Adrenal gland (tissue), 12 donors: ENCODE data around the gene TMEM123. TPM values are rescaled to one million over a fixed set of nuclear protein-coding genes. Genes with fewer than 3 reads are reported as not detected.
A peak's percentile ranks its signal among the peaks of the same experiment; 100 is the strongest.

Experiments
- DNase-seq, 7 donors: peaks; one replicate each; pipeline ENCODE4 v3.0.0-alpha.2; 2019 to 2020
- H3K27ac ChIP-seq, 5 donors: fragments of 200-600 bp; sonication (generic) in 4 of 5; 1 replicate in 3 of 5; 2 replicates in 2 of 5; pipeline versions ENCODE4 v1.5.1 to v1.8.0; 2016 to 2020; ENCODE audit warnings: mild to moderate bottlenecking in 1 of 5
- H3K27me3 ChIP-seq: fragments of 200-600 bp; 2 replicates; pipeline ENCODE4 v1.8.0; 2021
- H3K36me3 ChIP-seq, 2 donors: fragments of 200-600 bp; replicated peaks in 1 of 2; 1 replicate in 1 of 2; 2 replicates in 1 of 2; pipeline versions ENCODE4 v1.5.1 to v1.8.0; 2018 to 2022
- H3K4me1 ChIP-seq, 2 donors: fragments of 200-600 bp; replicated peaks in 1 of 2; 1 replicate in 1 of 2; 2 replicates in 1 of 2; pipeline versions ENCODE4 v1.5.1 to v1.8.0; 2018 to 2021
- H3K4me3 ChIP-seq, 4 donors: fragments of 200-600 bp; sonication (generic) in 3 of 4; one replicate each; pipeline ENCODE4 v1.5.1; 2016 to 2018
- H3K9me3 ChIP-seq, 3 donors: fragments of 200-600 bp; sonication (generic) in 1 of 3; replicated peaks in 1 of 3; 1 replicate in 2 of 3; 2 replicates in 1 of 3; pipeline versions ENCODE4 v1.5.1 to v1.8.0; 2016 to 2021
- POLR2A ChIP-seq, 2 donors: fragments of 450-650 bp; IDR thresholded peaks; one replicate each; pipeline ENCODE4 v1.6.1; 2017; ENCODE audit warnings: antibody characterized with exemption in 2 of 2, mild to moderate bottlenecking in 2 of 2, moderate library complexity in 1 of 2
- WGBS, 4 donors: extraction: QIAGEN DNeasy Blood & Tissue Kit in 2 of 4; methylation state at CpG; one replicate each; pipeline versions ENCODE4 v1.1.5 to v1.1.7; 2013 to 2017; 5-methylcytosine and 5-hydroxymethylcytosine counted together
- intact Hi-C, 2 donors: fragments of 100-400 bp; cut with DNase I; formaldehyde crosslinking; loops; one replicate each; pipeline versions ENCODE4 v1.14.1 to v1.15.0; 2022 to 2023
- polyA plus RNA-seq, 3 donors: library from polyadenylated mRNA; stranded (reverse); fragments of 200-250 nt in 2 of 3; fragments of 350-450 nt in 1 of 3; fragmentation: Illumina TruSeq in 1 of 3; extraction: RNeasy Lipid Tissue Mini Kit (QIAGEN cat#74804) in 1 of 3; gene quantifications; one replicate each; pipeline ENCODE4 v1.2.3, GENCODE V29; 2013 to 2014
- total RNA-seq, 9 donors: library from RNA; depleted of rRNA in 4 of 9; stranded (reverse); fragments of >200 nt in 4 of 9; fragments of 120-200 nt in 1 of 9; fragmentation: NEBNext Ultra II Directional in 1 of 9; extraction: Animal tissue kit (Norgen Biotek cat#: 25700) in 1 of 9; gene quantifications; one replicate each; pipeline versions ENCODE4 v1.1.0 to v1.2.4, GENCODE V29; 2013 to 2023
- TF ChIP-seq, protein P1 (sequence below), 6 experiments: fragments of 450-650 bp in 4 of 6; fragments of 200-600 bp in 2 of 6; sonication (generic) in 1 of 6; IDR thresholded peaks; 1 replicate in 5 of 6; 2 replicates in 1 of 6; pipeline versions ENCODE4 v1.5.1 to v1.8.0; 2016 to 2021; ENCODE audit warnings: antibody characterized with exemption in 6 of 6, mild to moderate bottlenecking in 2 of 6, moderate library complexity in 1 of 6
- donor health status: healthy with polysubstance abuse.
- donor health status: Bipolar disorder and iron deficiency.
- donor health status: DM: yes; HTN: yes; CAD: no.
- donor health status: DM: no; HTN: no; CAD: no.
- donor health status: DM: no; HTN: no; CAD: no.
- donor health status: DM: yes; HTN: yes; CAD: no.

The TMEM123 gene
- total and polyA plus RNA-seq, 12 donors, result 19.2 to 284 (median 117) TPM

GRCh38 chr11:102487214-102487613, 34.6 kb upstream of the TMEM123 start:
- WGBS, 4 donors, result 41 to 93% (median 91%) methylated on average over 1 of the region's 1 CpG
- H3K9me3 ChIP-seq, result no peaks in the 10 kb centered on the region
- H3K4me3 ChIP-seq, result no peak overlapping the region
- no peak overlapping the region for H3K27ac ChIP-seq
- peaks cover 0 to 4% of the 10 kb centered on the region in 2 donors for H3K4me1 ChIP-seq
- TF ChIP-seq POLR2A (IDR thresholded peaks at IDR 0.05), result no peak
- TF ChIP-seq, protein P1, sequence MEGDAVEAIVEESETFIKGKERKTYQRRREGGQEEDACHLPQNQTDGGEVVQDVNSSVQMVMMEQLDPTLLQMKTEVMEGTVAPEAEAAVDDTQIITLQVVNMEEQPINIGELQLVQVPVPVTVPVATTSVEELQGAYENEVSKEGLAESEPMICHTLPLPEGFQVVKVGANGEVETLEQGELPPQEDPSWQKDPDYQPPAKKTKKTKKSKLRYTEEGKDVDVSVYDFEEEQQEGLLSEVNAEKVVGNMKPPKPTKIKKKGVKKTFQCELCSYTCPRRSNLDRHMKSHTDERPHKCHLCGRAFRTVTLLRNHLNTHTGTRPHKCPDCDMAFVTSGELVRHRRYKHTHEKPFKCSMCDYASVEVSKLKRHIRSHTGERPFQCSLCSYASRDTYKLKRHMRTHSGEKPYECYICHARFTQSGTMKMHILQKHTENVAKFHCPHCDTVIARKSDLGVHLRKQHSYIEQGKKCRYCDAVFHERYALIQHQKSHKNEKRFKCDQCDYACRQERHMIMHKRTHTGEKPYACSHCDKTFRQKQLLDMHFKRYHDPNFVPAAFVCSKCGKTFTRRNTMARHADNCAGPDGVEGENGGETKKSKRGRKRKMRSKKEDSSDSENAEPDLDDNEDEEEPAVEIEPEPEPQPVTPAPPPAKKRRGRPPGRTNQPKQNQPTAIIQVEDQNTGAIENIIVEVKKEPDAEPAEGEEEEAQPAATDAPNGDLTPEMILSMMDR (IDR thresholded peaks at IDR 0.05), result no peak
- H3K27me3 ChIP-seq, result no peaks in the 10 kb centered on the region
- intact Hi-C loops, result loop anchor here in 1 of 2 donors (10.0 kb wide), 1 partner anchor 92 kb away; no protein-coding TSS in a partner anchor
- no peak for DNase-seq
- H3K36me3 ChIP-seq, result no peaks in the 10 kb centered on the region

DNA sequence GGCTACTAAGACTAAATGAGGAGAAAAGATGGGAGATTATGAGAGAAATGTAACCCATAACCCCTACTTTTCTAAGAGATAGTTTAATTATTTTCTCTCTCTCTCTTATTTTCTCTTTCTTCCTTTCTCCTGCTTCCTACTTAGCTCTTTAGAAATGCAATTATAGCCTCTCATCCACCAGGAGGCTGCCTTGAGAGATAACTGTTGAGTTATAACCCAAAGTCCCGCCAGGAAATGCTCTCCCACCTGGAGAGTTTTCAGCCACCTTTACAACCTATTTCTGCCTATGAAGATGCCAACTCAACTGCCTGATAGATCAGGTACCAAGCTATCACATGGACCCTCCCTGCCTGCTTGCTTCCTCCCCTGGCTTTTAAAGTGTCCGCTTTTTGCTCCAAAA, 34.0 kb upstream of the TMEM123 start:
- Histone ChIP-seq H3K36me3 (no peaks in the 10 kb centered on the region), H3K9me3 (no peaks in the 10 kb centered on the region), H3K27me3 (no peaks in the 10 kb centered on the region), H3K4me3 (no peak overlapping the region), H3K4me1 (peaks cover 0 to 4% of the 10 kb centered on the region in 2 donors), H3K27ac (no peak overlapping the region)
- TF ChIP-seq POLR2A (IDR thresholded peaks at IDR 0.05), result no peak
- TF ChIP-seq, protein P1 (IDR thresholded peaks at IDR 0.05), result no peak
- DNase-seq, result no peak
- intact Hi-C loops, result loop anchor here in 1 of 2 donors (10.0 kb wide), 1 partner anchor 92 kb away; no protein-coding TSS in a partner anchor
- WGBS, 4 donors, result 86 to 98% (median 94%) methylated on average over 2 of the region's 2 CpGs

GRCh38 chr11:102485095-102485722, 32.6 kb upstream of the TMEM123 start:
- Histone ChIP-seq H3K27ac (no peak overlapping the region), H3K36me3 (no peaks in the 10 kb centered on the region), H3K9me3 (no peaks in the 10 kb centered on the region), H3K27me3 (no peaks in the 10 kb centered on the region), H3K4me1 (peaks cover 0 to 4% of the 10 kb centered on the region in 2 donors), H3K4me3 (no peak overlapping the region)
- peak in 1 of 7 donors; percentile 18 for DNase-seq
- 39 to 50% (median 44%) methylated on average over 2 of the region's 2 CpGs for WGBS, 4 donors
- TF ChIP-seq, protein P1 (IDR thresholded peaks at IDR 0.05), result no peak
- TF ChIP-seq POLR2A (IDR thresholded peaks at IDR 0.05), result no peak
- intact Hi-C loops, result loop anchor here in 1 of 2 donors (10.0 kb wide), 1 partner anchor 90 kb away; no protein-coding TSS in a partner anchor

- no peak overlapping the region for H3K27ac ChIP-seq
- DNase-seq, result no peak
- H3K36me3 ChIP-seq, result no peaks in the 10 kb centered on the region
- H3K4me3 ChIP-seq, result no peak overlapping the region
- TF ChIP-seq POLR2A (IDR thresholded peaks at IDR 0.05), result no peak
- TF ChIP-seq, protein P1 (IDR thresholded peaks at IDR 0.05), result no peak
- WGBS, 4 donors, result 67 to 100% (median 93%) methylated on average over 2 to 3 of the region's 3 CpGs
- H3K9me3 ChIP-seq, result no peaks in the 10 kb centered on the region
- intact Hi-C loops, result loop anchor here in 1 of 2 donors (10.0 kb wide), 1 partner anchor 88 kb away; no protein-coding TSS in a partner anchor
- peaks cover 0 to 4% of the 10 kb centered on the region in 2 donors for H3K4me1 ChIP-seq
- no peaks in the 10 kb centered on the region for H3K27me3 ChIP-seq
These were observed 29.9 kb upstream of the TMEM123 start for GRCh38 chr11:102482433-102482832.
